ENCODE measurements around the gene ADCY3. TPM values are rescaled to one million over a fixed set of nuclear protein-coding genes. Genes with fewer than 3 reads are reported as not detected.

Gene ADCY3
- total RNA-seq, 1 experiment from 2014 or later: 11.3 TPM

DNA sequence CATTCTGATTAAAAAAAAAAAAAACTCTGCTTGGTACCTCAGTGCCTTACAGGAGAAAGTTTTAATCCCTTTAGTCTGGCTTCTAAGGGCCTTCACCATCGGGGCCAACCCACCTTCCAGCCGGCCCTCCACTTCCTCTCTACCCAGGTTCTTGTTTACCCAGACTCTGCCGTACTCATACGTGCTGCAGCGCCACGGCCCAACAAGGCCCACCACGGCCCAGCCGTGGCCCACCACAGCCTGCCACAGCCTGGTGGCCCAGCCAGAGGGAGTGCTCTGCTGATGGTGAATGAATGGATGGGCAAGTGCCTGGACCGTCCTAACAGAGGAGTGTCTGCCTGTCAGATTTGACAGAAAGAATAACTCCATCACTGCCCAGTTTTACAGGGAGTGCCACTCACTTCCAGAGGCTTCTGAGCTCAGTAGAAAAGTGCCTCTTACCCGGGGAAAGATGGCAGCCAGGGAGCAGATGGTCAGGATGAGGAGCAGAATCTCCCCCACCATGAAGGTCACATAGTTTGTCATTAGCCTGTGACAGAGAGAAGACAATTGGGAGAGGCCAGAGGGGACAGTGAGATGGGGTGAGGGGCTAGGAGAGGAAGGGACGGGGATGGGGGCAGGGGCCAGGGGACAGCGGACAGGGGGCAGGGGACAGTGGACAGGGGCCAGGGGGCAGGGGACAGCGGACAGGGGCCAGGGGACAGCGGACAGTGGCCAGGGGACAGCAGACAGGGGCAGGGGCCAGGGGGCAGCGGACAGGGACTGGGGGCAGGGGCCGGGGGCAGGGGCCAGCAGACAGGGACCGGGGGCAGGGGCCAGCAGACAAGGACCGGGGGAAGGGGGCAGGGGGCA is 88.6 kb downstream of the ADCY3 start:
- DNase-seq (ENCODE audit: low spot score): no peak

DNA sequence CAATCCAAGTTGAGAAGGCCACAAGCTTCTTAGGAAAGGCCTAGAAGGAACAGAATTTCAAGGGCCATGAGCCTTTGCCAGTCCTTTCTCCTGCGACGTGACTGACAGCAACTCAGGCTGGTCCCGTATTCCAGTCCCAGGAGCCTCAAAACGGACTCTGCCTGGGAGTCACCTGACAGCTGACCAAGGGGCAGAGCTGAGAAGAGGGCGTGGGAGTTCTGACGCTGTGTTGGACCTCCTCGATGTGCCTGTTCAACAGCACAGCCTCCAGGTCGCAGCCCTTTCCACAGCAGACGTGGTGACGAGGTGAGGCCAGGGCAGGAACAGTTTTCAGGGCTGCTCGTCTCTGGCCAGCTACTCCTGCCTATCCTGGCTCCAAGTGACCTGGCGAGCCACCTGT is 89.3 kb downstream of the ADCY3 start:
- no peak for DNase-seq (ENCODE audit: low spot score)

DNA sequence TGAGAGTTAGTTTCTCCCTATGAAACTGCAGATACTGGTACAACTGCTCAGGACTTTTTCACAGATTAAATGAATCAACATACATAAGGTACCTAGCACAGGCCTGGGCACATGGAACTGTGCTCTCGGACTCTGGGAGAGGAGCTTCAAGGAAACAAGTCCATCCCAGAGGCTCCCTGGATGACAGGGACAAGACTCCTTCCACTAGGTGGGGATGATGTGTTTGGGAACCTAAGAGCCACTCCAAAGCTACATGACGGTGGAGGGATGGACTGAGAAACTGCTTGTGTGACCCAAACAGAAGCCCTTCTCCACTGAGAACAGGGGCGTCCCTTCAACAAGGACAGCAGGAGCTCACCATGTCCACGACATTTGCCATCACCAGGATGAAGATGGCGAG is 89.7 kb downstream of the ADCY3 start:
- DNase-seq (ENCODE audit: low spot score): no peak

DNA sequence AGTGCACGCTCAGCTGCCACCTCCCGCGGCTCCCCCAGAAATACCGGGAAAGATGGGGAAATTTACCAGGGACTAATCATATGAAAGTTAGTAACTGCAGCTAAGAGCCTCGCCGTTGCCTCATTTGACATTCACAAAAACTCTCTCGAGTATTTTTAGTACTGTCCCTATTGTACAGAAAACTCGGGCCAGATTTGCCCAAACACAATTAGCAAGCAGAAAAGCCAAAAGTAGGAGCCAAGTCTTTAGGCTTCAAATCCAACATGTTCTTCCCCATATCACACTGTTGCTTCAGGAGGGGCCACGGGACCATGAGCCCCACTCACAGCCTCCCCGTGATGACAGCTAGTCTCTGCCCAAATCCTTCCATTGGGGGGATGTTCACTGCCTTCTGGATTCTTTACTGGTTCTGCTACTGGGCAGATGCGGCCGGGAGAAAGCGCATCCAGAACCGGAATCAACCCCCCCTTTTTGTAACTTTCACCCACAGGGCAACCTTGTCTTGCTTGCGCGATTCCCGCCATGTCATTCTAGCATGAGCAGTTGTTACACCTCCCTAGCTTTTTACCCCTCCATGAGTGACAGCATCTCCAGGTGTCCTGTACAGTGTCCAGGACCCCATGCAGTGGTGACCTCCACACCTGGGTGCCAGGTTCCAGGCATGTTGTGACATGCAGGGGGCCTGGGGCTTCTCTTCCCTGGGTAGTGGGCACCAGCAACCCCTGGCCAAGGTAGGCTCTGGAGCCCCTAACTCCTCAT is 91.6 kb downstream of the ADCY3 start:
- DNase-seq (ENCODE audit: low spot score): no peak

DNA sequence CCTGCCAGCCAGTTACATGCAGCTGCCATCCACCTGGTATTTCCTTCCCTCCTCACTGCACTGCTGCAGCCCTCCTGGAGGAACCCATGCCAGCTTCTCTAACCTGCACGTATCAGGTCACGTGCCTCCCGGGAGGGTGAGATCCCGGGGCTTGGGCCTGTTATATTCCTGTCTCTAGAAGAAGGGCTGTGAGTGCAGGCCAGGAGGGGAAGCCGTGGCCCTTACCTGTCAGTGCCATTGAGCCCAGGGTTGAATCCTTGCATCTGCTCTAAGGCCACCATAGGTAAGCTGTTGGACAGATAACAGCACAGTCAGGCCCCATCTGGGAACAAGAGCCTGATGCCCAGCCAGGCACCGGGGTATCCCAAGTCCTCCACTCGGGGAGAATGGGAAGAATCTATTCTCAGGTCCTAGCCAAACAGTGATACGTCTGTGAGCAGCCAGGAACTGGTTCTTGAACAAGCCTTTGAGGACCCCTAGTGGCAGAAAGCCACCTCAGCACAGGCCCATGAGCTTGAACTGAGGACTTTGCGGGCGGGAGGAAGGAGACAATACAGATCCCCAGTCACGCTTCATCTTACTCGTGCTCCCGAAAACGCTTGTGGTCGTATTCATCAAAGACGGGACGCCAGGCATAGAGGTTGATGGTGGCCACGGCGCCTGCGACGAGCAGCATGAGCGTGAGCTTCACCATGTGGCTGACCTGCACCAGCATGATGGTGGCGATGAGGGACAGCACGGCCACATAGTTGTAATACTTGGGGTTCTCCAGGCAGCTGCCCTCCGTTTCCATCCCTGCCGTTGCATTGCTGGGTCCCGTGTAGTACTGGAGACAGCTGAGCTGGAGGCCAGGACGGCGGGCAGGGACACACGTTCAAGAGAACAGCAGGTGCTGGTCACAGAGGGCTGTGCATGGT is 92.5 kb downstream of the ADCY3 start:
- DNase-seq (ENCODE audit: low spot score): peak; percentile 62

DNA sequence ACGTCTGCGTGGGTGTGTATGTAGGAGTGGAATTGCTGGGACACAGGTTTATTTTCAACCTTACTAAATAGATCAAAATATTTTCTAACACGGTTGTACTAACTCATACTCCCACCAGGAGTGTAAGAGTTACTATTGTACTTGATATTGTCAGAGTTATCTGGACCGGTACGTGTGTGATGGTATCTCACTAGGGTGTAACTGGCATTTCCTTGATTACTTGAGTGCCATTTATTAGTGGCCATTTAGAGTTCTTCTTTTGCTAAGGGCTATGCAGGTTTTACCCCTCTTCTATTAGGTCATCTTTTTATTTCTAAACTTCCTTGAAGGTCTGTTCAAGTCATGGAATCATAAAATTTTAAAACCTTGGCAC is 93.3 kb downstream of the ADCY3 start:
- no peak for DNase-seq (ENCODE audit: low spot score)

DNA sequence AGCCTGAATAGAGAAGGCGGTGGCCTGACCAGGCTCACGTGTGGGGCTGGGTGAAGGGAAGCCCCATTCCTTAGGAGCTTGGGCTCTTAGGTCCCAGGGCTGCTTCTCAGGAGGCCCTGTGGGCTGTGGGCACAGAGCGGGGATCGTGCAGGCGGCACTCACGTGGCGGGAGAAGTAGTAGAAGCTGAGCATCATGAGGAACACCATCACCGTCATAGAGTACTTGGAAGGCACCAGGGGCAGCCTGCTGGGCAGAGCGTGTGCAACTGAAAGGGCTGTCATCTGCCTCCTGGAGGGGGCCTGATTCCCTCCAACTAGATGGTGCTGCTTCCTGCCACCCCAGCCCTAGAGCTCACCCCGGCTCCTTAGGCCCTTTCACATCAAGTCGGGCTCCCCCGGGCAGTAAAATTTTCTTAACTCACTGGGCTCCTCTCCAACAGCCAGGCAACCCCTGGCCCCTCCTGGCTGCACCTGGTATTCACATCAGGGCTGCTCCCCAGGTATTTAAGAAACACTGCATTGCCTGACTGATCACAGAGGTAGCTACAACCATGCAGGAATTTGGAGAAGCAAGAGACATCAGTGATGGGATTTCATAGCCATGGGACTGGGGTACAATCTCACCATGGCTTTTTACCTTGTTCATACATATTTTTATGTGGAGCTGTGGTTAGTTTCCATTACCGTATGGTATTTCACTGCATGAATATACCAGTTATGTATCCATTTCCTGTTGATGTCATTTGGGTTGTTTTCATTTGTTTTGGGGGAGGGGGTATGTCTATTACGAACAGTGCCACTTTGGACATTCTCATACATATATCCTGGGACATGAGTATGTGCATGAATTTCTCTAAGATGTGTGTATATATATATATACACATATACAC is 93.9 kb downstream of the ADCY3 start:
- no peak for DNase-seq (ENCODE audit: low spot score)

DNA sequence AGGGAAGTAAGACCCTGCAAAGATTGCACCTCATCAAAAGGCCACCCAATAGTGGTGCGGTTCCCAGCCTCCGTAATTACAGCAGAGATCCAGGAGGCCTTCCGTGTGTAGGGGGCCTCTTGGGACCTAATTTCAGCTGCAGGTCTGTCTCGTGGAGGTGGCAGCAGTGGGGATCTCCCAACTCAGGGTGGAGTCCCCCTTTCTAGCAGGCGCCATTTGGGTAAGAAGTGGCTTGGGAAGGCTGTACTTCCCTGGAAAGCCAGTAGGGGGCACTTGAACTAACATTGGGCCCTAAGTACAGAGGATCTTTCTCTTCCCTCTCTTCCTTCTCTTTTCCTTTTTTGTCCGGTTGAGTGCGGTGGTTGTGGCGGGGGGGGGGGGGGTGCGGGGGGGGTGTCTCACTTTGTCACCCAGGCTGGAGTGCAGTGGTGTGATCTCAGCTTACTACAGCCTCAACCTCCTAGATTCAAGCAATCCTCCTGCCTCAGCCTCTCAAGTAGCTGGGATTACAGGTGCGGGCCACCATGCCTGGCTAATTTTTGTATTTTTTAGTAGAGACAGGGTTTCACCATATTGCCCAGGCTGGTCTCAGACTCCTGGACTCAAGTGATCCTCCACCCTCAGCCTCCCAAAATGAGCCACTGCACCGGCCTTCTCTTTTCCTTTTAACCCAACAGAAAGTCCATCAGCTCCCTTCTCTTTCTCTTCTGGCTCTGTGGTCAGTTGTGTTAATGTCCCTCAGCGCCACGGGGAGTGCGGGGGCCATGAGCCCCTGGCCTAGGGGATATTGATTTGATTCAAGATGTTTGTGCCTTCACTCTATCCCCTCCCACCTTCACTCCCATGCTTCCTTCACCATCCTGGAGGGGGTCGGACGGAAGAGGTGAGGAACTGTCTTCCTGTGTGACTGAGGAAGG is 94.8 kb downstream of the ADCY3 start:
- no peak for DNase-seq (ENCODE audit: low spot score)

DNA sequence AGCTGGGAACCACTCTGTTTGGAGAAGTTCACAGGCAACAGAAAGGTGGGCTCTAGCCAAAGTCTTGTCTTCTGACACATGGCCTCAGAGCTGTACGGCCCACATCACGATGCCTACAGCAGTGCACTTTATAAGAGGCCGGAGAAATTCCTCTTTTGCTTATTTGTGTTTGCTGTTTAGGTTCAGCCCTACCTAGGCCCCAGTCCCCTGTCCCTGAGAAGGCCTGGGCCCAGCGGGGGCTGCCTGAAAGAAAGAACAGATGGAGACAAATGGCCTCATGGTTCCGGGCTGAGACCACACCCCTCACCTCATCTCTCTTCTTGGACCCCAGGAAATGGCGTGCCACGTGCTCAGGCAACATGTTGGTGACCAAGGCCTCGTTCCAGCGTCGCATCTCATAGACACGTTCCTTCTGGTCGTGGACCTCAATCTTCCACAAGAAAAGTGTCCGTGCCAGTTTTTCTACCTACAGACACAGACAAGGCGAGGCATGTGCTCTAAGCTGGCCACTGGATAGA is 95.9 kb downstream of the ADCY3 start:
- DNase-seq (ENCODE audit: low spot score): no peak

DNA sequence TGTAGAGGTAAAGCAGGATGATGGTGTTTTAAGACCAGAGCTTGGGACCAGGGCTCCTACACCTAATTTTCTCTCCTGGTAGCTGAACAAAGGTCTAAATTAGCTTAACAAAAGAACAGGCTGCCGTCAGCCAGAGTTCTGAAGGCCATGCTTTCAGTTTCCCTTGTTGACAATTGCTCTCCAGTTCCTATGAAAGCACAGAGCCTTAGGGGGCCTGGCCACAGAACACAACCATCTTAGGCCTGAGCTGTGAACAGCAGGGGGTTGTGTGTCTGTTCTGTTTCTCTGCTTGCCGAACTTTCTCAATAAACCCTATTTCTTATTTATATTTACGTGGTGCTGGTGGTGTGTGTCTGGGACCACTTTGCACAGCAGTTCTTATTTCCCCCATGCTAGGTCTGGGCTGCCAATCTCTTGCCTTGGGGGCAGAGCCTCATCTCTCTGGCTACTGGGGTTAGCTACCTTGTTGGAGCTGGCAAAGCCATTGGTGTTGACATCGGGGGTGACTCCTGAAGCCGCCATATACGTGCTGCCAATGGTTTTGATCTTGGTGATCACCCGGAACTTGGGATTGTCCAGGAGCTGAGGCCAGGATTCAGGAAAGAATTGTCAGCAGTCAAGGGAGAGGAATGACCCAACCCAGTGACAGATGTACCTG is 97.9 kb downstream of the ADCY3 start:
- no peak for DNase-seq (ENCODE audit: low spot score)

DNA sequence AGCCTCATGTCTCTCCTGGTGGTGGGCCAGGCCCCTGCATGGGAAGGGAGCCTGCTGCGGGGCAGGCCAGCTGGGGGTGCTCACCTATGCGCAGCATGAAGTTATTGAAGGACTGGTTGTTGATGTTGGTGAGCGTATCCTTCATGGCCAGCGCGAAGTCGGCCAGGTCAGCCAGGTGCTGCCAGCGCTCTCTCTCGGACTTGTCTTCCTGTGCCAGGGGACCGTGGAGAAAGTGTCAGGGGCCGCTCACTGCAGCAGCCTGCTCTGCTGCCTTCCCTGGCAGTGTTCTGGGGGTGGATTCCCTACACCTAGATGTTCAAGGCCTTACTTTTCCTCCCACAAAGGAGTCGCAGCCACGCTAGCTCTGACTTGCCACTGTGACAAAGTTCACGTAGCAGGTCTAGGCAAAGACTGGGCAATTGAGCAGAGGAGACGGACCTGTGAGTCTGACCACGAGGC is 98.6 kb downstream of the ADCY3 start:
- no peak for DNase-seq (ENCODE audit: low spot score)

DNA sequence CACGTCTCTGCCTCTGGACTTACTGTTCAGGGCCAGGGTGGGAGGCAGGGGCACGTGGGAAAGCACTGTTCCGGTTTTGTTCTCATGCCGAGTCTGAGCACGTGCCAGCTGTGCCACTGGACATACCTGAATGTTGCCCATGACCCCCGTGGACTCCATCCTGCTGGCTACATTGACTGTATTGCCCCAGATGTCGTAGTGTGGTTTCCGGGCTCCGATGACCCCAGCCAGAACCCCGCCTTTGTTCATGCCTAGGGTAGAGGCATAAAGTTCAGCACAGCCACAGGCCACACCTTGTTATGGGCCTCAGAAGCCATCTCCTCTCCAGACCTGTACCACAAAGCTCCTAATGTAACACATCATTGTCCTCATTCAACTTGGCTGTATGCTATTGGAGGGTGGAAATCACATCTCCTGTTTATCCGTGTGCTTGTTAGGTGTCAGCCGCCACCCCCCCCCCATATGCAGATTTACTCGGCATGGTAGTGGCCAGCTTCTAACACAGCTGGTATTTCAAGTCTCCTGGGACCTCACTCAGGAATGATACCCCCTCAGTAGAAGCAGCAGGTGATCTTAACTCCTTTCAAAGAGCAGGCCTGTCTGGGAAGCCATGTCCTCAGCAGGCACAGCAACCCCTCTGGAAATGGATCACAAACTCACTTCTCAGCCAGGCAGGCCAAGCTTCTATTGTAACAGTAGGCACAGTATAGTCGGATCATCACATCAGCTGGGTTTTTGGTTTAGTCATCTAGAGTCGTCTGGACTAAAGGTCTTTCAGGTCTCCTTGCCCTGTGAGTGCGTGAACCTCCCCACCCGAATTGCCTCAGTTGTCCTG is 99.2 kb downstream of the ADCY3 start:
- DNase-seq (ENCODE audit: low spot score): no peak

DNA sequence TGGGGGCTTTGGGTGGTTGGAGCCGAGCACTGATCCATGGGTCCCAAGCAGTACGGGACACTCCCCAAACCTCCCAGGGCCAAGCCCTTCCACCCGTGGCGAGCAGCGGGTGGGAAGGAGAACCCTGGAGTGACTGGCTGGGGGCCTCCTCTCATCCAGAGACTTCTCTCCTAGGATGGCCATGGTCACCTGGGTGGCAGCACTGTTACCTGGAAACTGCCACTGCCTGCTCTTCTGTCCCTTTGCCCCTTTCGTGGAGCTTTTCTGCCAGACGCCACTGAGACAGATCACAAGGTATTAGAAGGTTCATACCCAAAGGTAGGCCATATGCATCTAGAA is 99.9 kb downstream of the ADCY3 start:
- DNase-seq (ENCODE audit: low spot score): no peak

DNA sequence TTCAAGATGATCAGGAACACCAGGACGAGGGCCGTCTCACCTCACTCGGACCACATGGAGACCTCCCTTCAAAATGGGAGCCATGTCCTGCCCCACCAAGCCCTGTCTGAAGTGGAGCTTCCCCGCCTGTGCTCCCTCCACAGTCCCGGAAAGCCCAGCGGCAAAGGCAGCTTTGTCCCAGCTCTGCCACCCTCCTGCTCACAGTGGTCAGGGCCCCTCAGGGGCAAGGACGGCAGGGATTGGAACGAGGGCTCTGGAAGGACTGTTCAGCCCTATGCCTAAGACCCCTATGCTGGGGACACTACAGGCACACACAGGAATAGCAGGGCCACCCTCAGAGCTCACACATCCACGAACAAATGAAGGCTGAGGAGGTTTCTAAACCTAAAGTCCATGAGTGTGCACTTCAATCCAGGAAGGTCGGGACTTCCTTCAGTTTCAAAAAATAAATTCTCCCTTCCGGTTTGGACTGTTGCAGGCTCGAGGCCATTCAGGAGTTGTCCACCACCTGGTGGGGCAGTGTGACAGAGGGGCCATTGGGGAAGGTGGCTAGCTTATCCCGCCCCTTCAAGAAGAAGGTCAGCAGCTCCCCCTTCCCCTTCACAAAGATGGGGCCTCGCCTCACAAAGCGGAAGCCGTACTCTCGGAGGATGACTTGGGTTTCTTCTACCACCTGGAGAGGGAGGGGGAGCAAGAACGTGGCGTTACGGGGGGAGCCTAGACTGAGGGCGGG is 100.4 kb downstream of the ADCY3 start:
- DNase-seq (ENCODE audit: low spot score): no peak

DNA sequence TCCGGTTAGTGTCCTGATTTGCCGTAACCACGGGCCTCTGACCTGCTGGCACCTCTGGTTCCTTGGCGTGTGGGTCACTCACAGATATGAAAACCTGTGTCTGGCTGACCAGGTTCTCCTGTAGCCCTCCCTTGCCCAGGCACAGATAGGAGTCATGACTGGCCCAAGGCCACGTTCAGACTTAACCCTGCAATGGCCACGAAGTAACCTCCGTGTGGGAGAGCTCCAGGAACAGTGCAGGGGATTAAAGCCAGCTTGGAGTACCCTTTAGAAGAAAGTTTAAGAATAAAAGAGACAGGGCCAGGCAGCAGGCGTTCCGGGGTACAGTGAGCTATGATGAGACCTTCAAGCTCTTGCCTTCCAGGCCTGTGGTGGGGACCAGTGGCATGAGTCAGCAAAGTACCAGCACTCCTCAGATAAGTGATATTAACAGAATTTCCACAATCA is 101.3 kb downstream of the ADCY3 start:
- no peak for DNase-seq (ENCODE audit: low spot score)

DNA sequence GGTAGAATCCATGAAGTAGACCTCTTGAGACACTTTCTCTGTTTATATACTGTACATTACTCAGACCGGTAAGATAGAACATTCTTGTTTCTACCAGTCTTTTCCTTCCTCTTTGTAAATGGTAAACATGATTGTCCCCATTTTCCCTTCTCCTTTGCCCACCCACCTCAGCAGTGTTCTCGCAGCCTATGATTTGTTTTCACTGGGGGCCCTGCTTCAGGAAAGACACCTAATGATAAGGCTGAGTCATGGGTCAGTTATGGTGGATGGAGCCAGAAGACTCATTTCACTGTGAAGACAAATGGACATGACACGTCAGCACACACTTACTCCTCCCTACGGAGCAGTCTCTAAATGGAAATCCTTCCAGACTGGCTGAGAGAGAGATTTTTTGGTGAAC is 103.2 kb downstream of the ADCY3 start:
- no peak for DNase-seq (ENCODE audit: low spot score)

DNA sequence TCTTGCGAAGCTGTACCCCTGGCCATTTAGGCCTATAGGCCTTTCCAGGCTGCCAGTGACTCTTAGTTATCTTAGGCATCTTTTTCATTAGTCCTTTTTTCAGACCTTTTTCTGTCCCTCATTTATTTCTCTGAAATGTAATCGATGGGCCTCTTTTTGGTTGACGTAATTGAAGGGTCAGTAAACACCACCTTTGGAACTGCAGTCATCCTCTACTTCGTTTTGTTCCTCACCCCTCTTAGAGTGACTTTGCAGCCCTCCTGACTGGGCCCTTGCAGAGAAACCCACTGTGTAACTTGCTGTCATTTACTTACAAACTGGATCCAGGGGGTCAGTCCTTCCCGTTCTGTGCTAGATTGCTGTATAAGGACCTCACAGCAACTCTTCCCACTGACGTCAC is 103.6 kb downstream of the ADCY3 start:
- DNase-seq (ENCODE audit: low spot score): no peak

DNA sequence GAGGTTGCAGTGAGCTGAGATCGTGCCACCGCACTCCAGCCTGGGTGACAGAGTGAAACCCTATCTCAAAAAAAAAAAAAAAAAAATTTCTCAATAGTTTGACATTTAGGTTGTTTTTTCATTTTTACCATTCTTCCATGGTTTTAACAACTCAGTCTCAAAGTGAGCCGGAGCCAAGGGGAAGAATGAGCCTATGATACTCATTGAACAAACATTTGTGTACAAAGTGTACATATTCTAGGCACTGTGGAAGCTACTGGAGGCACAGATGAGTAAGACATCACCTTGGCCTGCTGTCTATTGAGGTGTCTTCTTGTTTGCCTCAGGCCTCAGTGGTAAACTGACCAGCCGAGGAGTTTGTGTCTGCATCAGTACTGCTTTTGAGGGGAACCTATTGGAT is 104.9 kb downstream of the ADCY3 start:
- no peak for DNase-seq (ENCODE audit: low spot score)
